A673 (cell line): ENCODE measurements around the gene CACNA1G. TPM values are rescaled to one million over a fixed set of nuclear protein-coding genes. Genes with fewer than 3 reads are reported as not detected.

Experiments used
- BruUV-seq: library from RNA; stranded (reverse); fragments of 400-500 nt; replicated peaks from 2 replicates; lab custom pipeline; 2021; lab: Mats Ljungman, UMichigan
- CTCF ChIA-PET: fragments of 300-600 bp; sonication (Branson Sonifier 250); formaldehyde crosslinking; loops from one replicate; lab custom pipeline; 2022; ENCODE audit warnings: antibody characterized with exemption; lab: Charles Lee
- POLR2A ChIA-PET: fragments of 300-600 bp; sonication (Branson Sonifier 250); formaldehyde crosslinking; loops from one replicate; lab custom pipeline; 2022; ENCODE audit warnings: antibody characterized with exemption; ENCODE audit not compliant: low non-redundant PET; lab: Charles Lee
- DNase-seq: peaks from one replicate; pipeline ENCODE4 v3.0.0-alpha.2; 2015; ENCODE audit warnings: low spot score
- H3K27ac ChIP-seq: fragments of 200-600 bp; sonication (generic); 2 replicates; pipeline ENCODE4 v1.5.1; 2016; ENCODE audit warnings: mixed run types, low read depth, mild to moderate bottlenecking, mixed read lengths, antibody characterized with exemption, low read length; ENCODE audit not compliant: poor library complexity, severe bottlenecking
- H3K27me3 ChIP-seq: fragments of 200-600 bp; sonication (generic); replicated peaks from 2 replicates; pipeline ENCODE4 v1.6.1; 2017; ENCODE audit warnings: mixed run types, low read depth, mild to moderate bottlenecking, mixed read lengths, antibody characterized with exemption, low read length; ENCODE audit not compliant: insufficient read depth, poor library complexity
- H3K36me3 ChIP-seq: fragments of 200-600 bp; sonication (generic); 2 replicates; pipeline ENCODE4 v1.6.1; 2016; ENCODE audit warnings: mixed run types, mild to moderate bottlenecking, mixed read lengths, antibody characterized with exemption, low read length; ENCODE audit not compliant: insufficient read depth, poor library complexity, severe bottlenecking
- H3K4me1 ChIP-seq: fragments of 200-600 bp; sonication (generic); 2 replicates; pipeline ENCODE4 v1.6.1; 2017; ENCODE audit warnings: mixed run types, mild to moderate bottlenecking, mixed read lengths, antibody characterized with exemption, low read length; ENCODE audit not compliant: insufficient read depth, poor library complexity, severe bottlenecking
- H3K4me3 ChIP-seq: fragments of 200-600 bp; sonication (generic); 2 replicates; pipeline ENCODE4 v1.5.1; 2016; ENCODE audit warnings: low read depth, mixed run types, mild to moderate bottlenecking, mixed read lengths, low read length; ENCODE audit not compliant: poor library complexity, severe bottlenecking
- H3K9me3 ChIP-seq: fragments of 200-600 bp; sonication (generic); 2 replicates; pipeline ENCODE4 v1.6.1; 2016; ENCODE audit warnings: mixed run types, low read depth, mild to moderate bottlenecking, mixed read lengths, antibody characterized with exemption, low read length; ENCODE audit not compliant: poor library complexity, severe bottlenecking
- CTCF ChIP-seq: fragments of 300-800, 200-600 bp; sonication (generic); conservative IDR thresholded peaks from 2 replicates; pipeline ENCODE4 v1.5.1; 2017; ENCODE audit warnings: low read depth, mild to moderate bottlenecking, antibody characterized with exemption, low read length, moderate library complexity, mixed read lengths
- EZH2 ChIP-seq: fragments of 200-600 bp; sonication (generic); IDR thresholded peaks from 2 replicates; pipeline ENCODE4 v1.6.1; 2017; ENCODE audit warnings: borderline replicate concordance, low read depth, mild to moderate bottlenecking, mixed read lengths, antibody characterized with exemption, low read length; ENCODE audit not compliant: poor library complexity, severe bottlenecking
- intact Hi-C: fragments of 100-400 bp; cut with micrococcal nuclease; formaldehyde crosslinking; loops from one replicate; pipeline ENCODE4 v1.10.0; 2022; ENCODE audit not compliant: unreplicated experiment
- total RNA-seq: library from RNA; stranded (reverse); gene quantifications from 2 replicates; pipeline ENCODE4 v1.2.3, GENCODE V29; 2021

CACNA1G gene
- total RNA-seq, 1 experiment from 2014 or later = 7.1 TPM

DNA sequence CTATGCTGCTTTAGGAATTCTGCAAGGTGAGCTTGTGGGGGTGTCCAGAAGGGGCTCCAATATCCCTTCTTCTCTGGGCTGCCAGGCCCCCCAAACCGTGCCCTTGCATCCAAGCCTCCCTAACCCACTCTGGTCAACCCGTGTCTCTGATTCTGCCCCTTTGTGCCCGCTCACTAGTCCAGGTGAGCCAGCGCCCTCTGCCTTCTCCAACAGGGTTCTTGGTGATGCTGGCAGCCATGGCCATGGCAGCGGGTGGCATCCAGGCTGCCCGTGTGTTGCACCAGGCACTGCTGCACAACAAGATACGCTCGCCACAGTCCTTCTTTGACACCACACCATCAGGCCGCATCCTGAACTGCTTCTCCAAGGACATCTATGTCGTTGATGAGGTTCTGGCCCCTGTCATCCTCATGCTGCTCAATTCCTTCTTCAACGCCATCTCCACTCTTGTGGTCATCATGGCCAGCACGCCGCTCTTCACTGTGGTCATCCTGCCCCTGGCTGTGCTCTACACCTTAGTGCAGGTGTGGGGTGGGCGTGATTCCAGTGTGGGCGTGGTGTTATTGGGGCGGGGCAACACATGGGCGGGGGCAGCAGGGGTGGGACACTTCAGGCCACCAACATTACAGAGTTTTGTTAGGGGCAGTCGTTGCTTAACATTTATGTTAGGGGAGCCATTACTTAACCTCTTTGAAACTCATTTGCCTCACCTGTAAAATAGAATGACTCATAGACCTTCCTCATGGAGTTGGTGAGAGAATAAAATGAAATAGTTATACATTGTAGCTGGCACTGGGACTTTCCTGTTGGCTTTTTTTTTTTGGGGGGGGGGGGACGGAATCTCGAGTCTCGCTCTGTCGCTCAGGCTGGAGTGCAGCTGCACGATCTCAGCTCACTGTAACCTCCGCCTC lies 115.8 kb downstream of the CACNA1G start:
- intact Hi-C loops = no loop called here
- Histone ChIP-seq H3K4me3 (no peak overlapping the region), H3K27ac (no peak overlapping the region), H3K9me3 (no peaks in the 10 kb centered on the region), H3K27me3 (no peaks in the 10 kb centered on the region), H3K4me1 (peaks cover 5% of the 10 kb centered on the region), H3K36me3 (no peaks in the 10 kb centered on the region)
- TF ChIP-seq EZH2 = no peak
- TF ChIP-seq CTCF = no peak
- CTCF ChIA-PET = no interaction called here
- DNase-seq = no peak
- POLR2A ChIA-PET = no interaction called here
- BruUV-seq = no TSS peak

Other genes with a start within 250 kb of the CACNA1G start
- gene XYLT2, start 214.6 kb upstream of the CACNA1G start, total RNA-seq = 15.8 and 23.1 TPM in 2 replicates
- 85.6 and 89.4 TPM in 2 replicates for gene MRPL27, start 187.5 kb upstream of the CACNA1G start, total RNA-seq
- 31.9 and 44.0 TPM in 2 replicates for gene EME1, start 187.5 kb upstream of the CACNA1G start, total RNA-seq
- 177 and 178 TPM in 2 replicates for gene LRRC59, start 163.2 kb upstream of the CACNA1G start, total RNA-seq
- gene ACSF2, start 134.5 kb upstream of the CACNA1G start, total RNA-seq = 4.1 and 9.2 TPM in 2 replicates
- 0.17 TPM in 1 of 2 replicates, not detected in the other for gene CHAD, start 91.8 kb upstream of the CACNA1G start, total RNA-seq
- 44.3 and 48.4 TPM in 2 replicates for gene RSAD1, start 81.9 kb upstream of the CACNA1G start, total RNA-seq
- 0.92 and 1.2 TPM in 2 replicates for gene MYCBPAP, start 52.3 kb upstream of the CACNA1G start, total RNA-seq
- gene EPN3, start 28.0 kb upstream of the CACNA1G start, total RNA-seq = 0.09 TPM in 1 of 2 replicates, not detected in the other
- gene SPATA20, start 13.5 kb upstream of the CACNA1G start, total RNA-seq = 11.1 and 16.5 TPM in 2 replicates
- gene ABCC3, start 74.2 kb downstream of the CACNA1G start, total RNA-seq = 0.56 and 1.2 TPM in 2 replicates
- 54.2 and 61.3 TPM in 2 replicates for gene ANKRD40, start 147.2 kb downstream of the CACNA1G start, total RNA-seq
- gene LUC7L3, start 158.9 kb downstream of the CACNA1G start, total RNA-seq = 185 and 194 TPM in 2 replicates
- not detected in 2 replicates for gene ANKRD40CL, start 206.8 kb downstream of the CACNA1G start, total RNA-seq